ENCODE data around the gene TMEM138.

Gene TMEM138

GRCh38 chr11:61406991-61407728 is 45.0 kb downstream of the TMEM138 start:
- DNase-seq (ENCODE audit: low read depth), result no peak

- no peak for DNase-seq (ENCODE audit: low read depth)
These were observed 49.4 kb downstream of the TMEM138 start for GRCh38 chr11:61411589-61411988.

- no peak for DNase-seq (ENCODE audit: low read depth)
These were observed 51.3 kb downstream of the TMEM138 start for GRCh38 chr11:61413496-61413895.

GRCh38 chr11:61414547-61414946 is 52.4 kb downstream of the TMEM138 start:
- no peak for DNase-seq (ENCODE audit: low read depth)

GRCh38 chr11:61415381-61415780 is 53.2 kb downstream of the TMEM138 start:
- DNase-seq (ENCODE audit: low read depth), result no peak

- DNase-seq (ENCODE audit: low read depth), result no peak
These were observed 54.8 kb downstream of the TMEM138 start for GRCh38 chr11:61416941-61417340.

GRCh38 chr11:61417670-61418069 is 55.5 kb downstream of the TMEM138 start:
- DNase-seq (ENCODE audit: low read depth), result no peak

GRCh38 chr11:61418136-61418535 is 56.0 kb downstream of the TMEM138 start:
- no peak for DNase-seq (ENCODE audit: low read depth)

Data from HS-27A (cell line).